Neutrophil (primary cell): Measurements from ENCODE around the gene RAE1.

Experiments
- H3K27ac ChIP-seq: fragments of 200-600 bp; sonication (generic); 2 replicates; pipeline ENCODE4 v1.5.1; 2016; ENCODE audit warnings: mild to moderate bottlenecking, moderate library complexity
- H3K27me3 ChIP-seq: fragments of 200-600 bp; sonication (generic); 2 replicates; pipeline ENCODE4 v1.6.0; 2016; ENCODE audit warnings: mild to moderate bottlenecking
- H3K36me3 ChIP-seq: fragments of 200-600 bp; sonication (generic); 2 replicates; pipeline ENCODE4 v1.5.1; 2017
- H3K4me1 ChIP-seq, 2 experiments: fragments of 200-600 bp in 1 of 2; sonication (generic) in 1 of 2; 1 replicate in 1 of 2; 2 replicates in 1 of 2; pipeline versions ENCODE4 v1.5.1 to v1.6.1; 2013 to 2016; ENCODE audit warnings: low read depth in 1 of 2, low read length in 1 of 2, mild to moderate bottlenecking in 1 of 2, moderate library complexity in 1 of 2; ENCODE audit not compliant: control insufficient read depth in 1 of 2, insufficient read depth in 1 of 2
- H3K4me3 ChIP-seq, 2 experiments: fragments of 200-600 bp in 1 of 2; sonication (generic) in 1 of 2; 1 replicate in 1 of 2; 2 replicates in 1 of 2; pipeline ENCODE4 v1.5.1; 2013 to 2016; ENCODE audit warnings: low read depth in 1 of 2, low read length in 1 of 2, mild to moderate bottlenecking in 1 of 2, moderate library complexity in 1 of 2
- H3K9me3 ChIP-seq: fragments of 200-600 bp; sonication (generic); 2 replicates; pipeline ENCODE4 v1.5.1; 2016
- TF ChIP-seq, protein P1 (sequence below): fragments of 200-600 bp; sonication (generic); IDR thresholded peaks from 2 replicates; pipeline ENCODE4 v1.5.1; 2016; ENCODE audit warnings: antibody characterized with exemption

RAE1 gene

DNA sequence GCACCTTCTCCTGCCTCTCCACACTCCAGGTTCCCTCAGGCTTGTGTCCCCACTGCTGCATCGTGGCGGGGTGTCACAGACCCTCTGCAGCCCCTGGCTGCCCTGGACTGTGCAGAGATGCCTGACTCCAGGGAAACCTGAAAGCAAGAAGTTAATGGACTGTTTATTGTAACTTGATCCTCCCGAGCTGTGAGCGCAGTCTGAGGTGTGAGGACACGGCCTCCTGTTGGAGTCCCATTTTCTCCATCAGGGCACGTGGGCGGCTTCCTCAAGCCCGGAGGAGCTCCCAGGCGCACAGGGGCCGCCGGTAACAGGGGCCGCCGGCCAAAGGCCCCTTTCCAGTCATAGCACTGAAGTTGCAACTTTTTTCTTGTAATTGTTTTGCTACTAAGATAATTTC lies 57.1 kb downstream of the RAE1 start:
- TF ChIP-seq, protein P1, sequence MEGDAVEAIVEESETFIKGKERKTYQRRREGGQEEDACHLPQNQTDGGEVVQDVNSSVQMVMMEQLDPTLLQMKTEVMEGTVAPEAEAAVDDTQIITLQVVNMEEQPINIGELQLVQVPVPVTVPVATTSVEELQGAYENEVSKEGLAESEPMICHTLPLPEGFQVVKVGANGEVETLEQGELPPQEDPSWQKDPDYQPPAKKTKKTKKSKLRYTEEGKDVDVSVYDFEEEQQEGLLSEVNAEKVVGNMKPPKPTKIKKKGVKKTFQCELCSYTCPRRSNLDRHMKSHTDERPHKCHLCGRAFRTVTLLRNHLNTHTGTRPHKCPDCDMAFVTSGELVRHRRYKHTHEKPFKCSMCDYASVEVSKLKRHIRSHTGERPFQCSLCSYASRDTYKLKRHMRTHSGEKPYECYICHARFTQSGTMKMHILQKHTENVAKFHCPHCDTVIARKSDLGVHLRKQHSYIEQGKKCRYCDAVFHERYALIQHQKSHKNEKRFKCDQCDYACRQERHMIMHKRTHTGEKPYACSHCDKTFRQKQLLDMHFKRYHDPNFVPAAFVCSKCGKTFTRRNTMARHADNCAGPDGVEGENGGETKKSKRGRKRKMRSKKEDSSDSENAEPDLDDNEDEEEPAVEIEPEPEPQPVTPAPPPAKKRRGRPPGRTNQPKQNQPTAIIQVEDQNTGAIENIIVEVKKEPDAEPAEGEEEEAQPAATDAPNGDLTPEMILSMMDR = no peak
- Histone ChIP-seq H3K4me3 (no peak overlapping the region), H3K4me1 (peaks cover 21 to 25% of the 10 kb centered on the region in 2 experiments), H3K27me3 (no peaks in the 10 kb centered on the region), H3K9me3 (no peaks in the 10 kb centered on the region), H3K27ac (no peak overlapping the region), H3K36me3 (peaks cover 77% of the 10 kb centered on the region)

DNA sequence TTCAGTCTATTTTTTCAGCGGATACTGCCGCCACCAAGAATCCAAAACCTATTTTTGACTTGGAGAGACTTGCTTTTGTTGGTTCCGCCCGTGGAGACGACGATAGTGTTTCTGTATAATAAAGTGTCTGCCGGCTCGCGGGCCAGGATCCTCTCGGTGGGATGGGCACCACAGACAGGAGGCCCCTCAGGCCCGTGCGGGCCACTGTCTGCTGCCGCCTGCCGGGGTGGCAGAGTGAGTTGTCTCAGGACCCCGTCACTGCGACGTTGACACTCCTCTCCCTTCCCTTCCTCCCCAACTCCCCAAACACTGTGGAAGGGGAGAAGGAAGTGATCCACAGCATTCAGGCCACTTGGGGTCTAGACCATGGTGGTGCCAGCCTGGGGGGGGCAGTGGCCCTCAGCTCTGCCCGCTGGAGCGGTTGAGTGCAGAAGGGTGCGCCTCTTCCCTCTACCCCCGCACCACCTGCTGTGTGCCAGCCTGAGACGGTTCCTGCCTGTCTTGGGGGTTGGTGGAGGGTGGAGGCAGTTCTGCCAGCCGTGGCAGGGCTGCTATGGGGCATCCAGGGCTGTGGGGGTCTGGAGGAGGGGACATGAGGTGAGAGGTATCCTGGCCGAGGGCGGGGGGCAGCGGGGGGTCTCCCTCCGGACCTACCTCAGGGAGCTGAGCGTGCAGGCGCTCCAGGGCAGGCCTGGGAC lies 57.6 kb downstream of the RAE1 start:
- TF ChIP-seq, protein P1 = no peak
- Histone ChIP-seq H3K4me3 (no peak overlapping the region), H3K4me1 (peaks cover 15 to 19% of the 10 kb centered on the region in 2 experiments), H3K27ac (no peak overlapping the region), H3K9me3 (no peaks in the 10 kb centered on the region), H3K27me3 (no peaks in the 10 kb centered on the region), H3K36me3 (peaks cover 75% of the 10 kb centered on the region)

DNA sequence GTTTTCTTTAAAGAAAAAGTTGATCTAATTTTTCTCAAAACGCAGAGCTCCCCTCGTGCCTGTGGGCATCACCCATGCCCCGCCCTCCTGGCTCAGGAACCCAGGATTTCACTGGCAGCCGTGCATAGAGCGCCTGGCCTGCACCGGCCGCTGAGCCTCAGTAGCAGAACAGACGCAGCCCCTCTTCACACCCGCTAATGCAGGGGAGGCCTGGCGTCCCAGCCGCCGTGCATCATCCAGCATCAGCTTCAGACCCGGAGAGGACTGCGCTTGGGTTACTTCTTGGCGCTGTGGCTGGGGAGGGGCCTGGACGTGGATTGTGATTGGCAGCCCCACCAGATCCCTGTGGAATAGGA lies 58.2 kb downstream of the RAE1 start:
- peaks cover 69% of the 10 kb centered on the region for H3K36me3 ChIP-seq
- TF ChIP-seq, protein P1 = no peak
- H3K9me3 ChIP-seq = no peaks in the 10 kb centered on the region

DNA sequence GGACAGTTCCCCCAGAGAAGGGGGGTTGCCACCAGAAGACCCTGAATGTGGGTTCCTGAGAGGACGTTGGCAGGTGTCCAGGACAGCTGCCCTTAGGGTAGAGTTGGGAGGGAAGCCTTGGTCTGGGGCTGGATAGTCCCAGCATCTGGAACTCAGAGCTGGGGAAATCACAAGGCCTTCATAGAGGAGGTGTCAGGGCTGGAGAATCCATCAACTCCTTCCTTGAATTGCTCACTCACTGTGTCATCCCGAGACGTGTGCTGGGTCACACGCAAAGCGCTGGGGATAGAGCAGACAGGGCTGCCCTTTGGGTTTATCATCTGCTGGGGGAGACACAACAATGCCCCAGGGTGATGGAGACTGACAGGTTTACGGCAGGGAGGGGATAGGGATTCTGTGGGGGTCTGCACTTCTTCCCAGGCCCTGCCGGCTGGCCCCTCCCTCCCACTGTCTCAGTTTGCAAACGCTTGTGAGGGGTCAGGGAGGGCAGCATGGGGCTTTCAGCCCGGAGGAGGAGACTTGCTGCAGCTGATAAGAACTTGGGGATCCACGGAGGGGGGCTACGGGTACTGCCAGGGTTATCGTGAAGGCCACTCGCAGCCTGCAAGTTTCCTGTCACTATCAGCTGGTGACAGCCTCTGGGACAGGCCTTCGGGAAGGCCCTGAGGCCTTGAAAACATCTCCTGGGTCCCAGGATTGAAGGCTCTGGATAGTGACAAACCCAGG lies 58.8 kb downstream of the RAE1 start:
- H3K9me3 ChIP-seq = no peaks in the 10 kb centered on the region
- H3K36me3 ChIP-seq = peaks cover 64% of the 10 kb centered on the region
- TF ChIP-seq, protein P1 = no peak
- H3K27me3 ChIP-seq = no peaks in the 10 kb centered on the region
- H3K4me1 ChIP-seq = peaks cover 9 to 10% of the 10 kb centered on the region in 2 experiments
- no peak overlapping the region for H3K4me3 ChIP-seq
- peak overlapping the region; percentile 49 for H3K27ac ChIP-seq

More for the DNA sequence above, 58.2 kb downstream of the RAE1 start:
- Histone ChIP-seq H3K27me3 (no peaks in the 10 kb centered on the region), H3K4me3 (no peak overlapping the region), H3K4me1 (peaks cover 10 to 13% of the 10 kb centered on the region in 2 experiments), H3K27ac (peak overlapping the region; percentile 49)

DNA sequence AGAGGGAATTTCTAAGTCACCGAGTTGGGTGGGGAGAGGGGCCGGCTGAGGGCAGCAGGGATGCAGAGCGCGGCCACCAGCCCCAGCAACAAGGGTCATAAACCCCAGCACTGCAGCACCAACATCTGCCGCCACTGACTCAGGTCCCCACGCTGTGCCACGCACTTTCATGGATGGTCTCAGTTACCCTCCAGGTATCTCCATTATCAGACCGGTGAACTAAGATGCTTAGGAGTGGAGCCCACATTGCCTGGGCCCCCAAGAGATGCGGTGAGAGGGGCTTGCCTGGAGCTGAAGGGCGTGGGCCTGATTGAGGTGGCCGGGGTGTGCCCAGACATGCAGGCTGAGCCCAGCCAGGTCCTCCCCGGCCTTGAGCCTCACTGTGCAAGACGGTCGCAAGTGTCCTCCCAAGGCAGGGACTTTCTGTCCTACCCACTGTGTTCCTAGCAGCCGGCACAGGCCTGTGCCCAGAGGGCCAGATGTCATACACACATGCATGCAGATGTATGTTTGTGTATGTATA lies 59.4 kb downstream of the RAE1 start:
- H3K9me3 ChIP-seq = no peaks in the 10 kb centered on the region
- TF ChIP-seq, protein P1 = no peak
- H3K4me3 ChIP-seq = no peak overlapping the region

More for the DNA sequence above, 59.4 kb downstream of the RAE1 start:
- no peaks in the 10 kb centered on the region for H3K27me3 ChIP-seq
- H3K27ac ChIP-seq = peak overlapping the region; percentile 49
- peaks cover 5 to 12% of the 10 kb centered on the region in 2 experiments for H3K4me1 ChIP-seq
- peaks cover 58% of the 10 kb centered on the region for H3K36me3 ChIP-seq
